ENCODE data around the gene BRMS1. TPM values are rescaled to one million over a fixed set of nuclear protein-coding genes. Genes with fewer than 3 reads are reported as not detected.
"Not testable (repeated sequence)": the region's sequence is repeated elsewhere in the genome, so short reads cannot be mapped to it uniquely, and the experiment has no call there.

Gene BRMS1
- total RNA-seq, 1 experiment from 2014 or later, result 80.5 TPM

DNA sequence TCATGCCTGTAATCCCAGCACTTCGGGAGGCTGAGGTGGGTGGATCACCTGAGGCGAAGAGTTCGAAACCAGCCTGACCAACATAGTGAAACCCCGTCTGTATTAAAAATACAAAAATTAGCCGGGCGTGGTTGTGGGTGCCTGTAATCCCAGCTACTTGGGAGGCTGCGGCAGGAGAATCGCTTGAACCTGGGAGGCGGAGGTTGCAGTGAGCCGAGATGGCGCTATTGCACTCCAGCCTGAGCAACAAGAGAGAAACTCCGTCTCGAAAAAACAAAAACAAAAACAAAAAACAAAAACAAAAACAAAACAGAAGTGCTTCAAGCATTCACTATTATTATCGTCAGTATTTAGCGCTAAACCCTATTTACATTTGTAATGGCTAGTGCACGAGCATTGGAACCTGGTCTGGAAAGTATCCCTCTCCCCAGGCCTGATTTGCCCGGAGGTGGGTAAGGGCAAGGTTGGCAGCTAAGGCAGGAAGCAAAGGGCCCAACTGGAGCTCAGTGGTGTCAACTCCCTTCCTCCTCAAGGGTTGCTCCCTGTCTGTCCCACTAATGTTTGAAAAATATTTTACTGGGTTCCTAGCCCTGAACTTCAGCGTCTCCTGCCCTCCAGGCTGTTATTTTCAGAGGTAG is 34.0 kb downstream of the BRMS1 start:
- H3K27ac ChIP-seq (ENCODE audit: low read length); H3K4me3 ChIP-seq (ENCODE audit: low read depth in 2 of 2, low read length in 2 of 2); in situ Hi-C loops (cut with HindIII; ENCODE audit: low pct_unique_long_range_greater_than_20kb, low sequenced_read_pairs); H3K4me1 ChIP-seq (ENCODE audit: control insufficient read depth, insufficient read depth, low read length); DNase-seq (ENCODE audit: low read depth, low spot score); H3K36me3 ChIP-seq (ENCODE audit: control insufficient read depth, insufficient read depth, low read length); ATAC-seq; H3K9me3 ChIP-seq (ENCODE audit: control insufficient read depth, insufficient read depth, low read depth, low read length); H3K27me3 ChIP-seq (ENCODE audit: control insufficient read depth, insufficient read depth, low read length); BruUV-seq (replicated peaks); intact Hi-C loops (cut with micrococcal nuclease; ENCODE audit: unreplicated experiment): not testable (repeated sequence)
- CTCF ChIA-PET, result interaction anchor here (0.6 to 2.1 kb wide), 11 partner anchors 10 to 150 kb away, joined by 3 to 17 read pairs (median 5); partner anchors contain the start of genes B4GAT1, MRPL11, RIN1 and YIF1A
- POLR2A ChIA-PET, result interaction anchor here (1.6 kb wide), 1 partner anchor 35 kb away, joined by 6 read pairs; no protein-coding TSS in a partner anchor

- Histone ChIP-seq H3K27ac (ENCODE audit: low read length) (no peak overlapping the region), H3K4me1 (ENCODE audit: control insufficient read depth, insufficient read depth, low read length) (peaks cover 6% of the 10 kb centered on the region), H3K4me3 (ENCODE audit: low read depth in 2 of 2, low read length in 2 of 2) (no peak overlapping the region), H3K27me3 (ENCODE audit: control insufficient read depth, insufficient read depth, low read length) (no peaks in the 10 kb centered on the region), H3K36me3 (ENCODE audit: control insufficient read depth, insufficient read depth, low read length) (no peaks in the 10 kb centered on the region), H3K9me3 (ENCODE audit: control insufficient read depth, insufficient read depth, low read depth, low read length) (no peaks in the 10 kb centered on the region)
- ATAC-seq (no peak), DNase-seq (ENCODE audit: low read depth, low spot score) (no peak)
- CTCF ChIA-PET, result interaction anchor here (1.2 kb wide), 1 partner anchor 18 kb away, joined by 5 read pairs; no protein-coding TSS in a partner anchor
- POLR2A ChIA-PET, result no interaction called here
- intact Hi-C loops (cut with micrococcal nuclease; ENCODE audit: unreplicated experiment), result no loop called here
- BruUV-seq (replicated peaks), result no TSS peak
- TF ChIP-seq POLR2AphosphoS5 (IDR thresholded peaks at IDR 0.05; ENCODE audit: low read depth, low read length), result no peak
- TF ChIP-seq TCF7L2 (IDR thresholded peaks at IDR 0.05; ENCODE audit: low read depth, low read length), result no peak
- TF ChIP-seq, protein P1, sequence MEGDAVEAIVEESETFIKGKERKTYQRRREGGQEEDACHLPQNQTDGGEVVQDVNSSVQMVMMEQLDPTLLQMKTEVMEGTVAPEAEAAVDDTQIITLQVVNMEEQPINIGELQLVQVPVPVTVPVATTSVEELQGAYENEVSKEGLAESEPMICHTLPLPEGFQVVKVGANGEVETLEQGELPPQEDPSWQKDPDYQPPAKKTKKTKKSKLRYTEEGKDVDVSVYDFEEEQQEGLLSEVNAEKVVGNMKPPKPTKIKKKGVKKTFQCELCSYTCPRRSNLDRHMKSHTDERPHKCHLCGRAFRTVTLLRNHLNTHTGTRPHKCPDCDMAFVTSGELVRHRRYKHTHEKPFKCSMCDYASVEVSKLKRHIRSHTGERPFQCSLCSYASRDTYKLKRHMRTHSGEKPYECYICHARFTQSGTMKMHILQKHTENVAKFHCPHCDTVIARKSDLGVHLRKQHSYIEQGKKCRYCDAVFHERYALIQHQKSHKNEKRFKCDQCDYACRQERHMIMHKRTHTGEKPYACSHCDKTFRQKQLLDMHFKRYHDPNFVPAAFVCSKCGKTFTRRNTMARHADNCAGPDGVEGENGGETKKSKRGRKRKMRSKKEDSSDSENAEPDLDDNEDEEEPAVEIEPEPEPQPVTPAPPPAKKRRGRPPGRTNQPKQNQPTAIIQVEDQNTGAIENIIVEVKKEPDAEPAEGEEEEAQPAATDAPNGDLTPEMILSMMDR (IDR thresholded peaks at IDR 0.05), result no peak
- no peak for TF ChIP-seq SIN3A (IDR thresholded peaks at IDR 0.05; ENCODE audit: borderline replicate concordance, insufficient read depth, low read depth, low read length)
- no peak for TF ChIP-seq REST (IDR thresholded peaks at IDR 0.05; ENCODE audit: insufficient read depth in 1 of 2, low read depth in 2 of 2, low read length in 1 of 2)
- in situ Hi-C loops (cut with HindIII; ENCODE audit: low pct_unique_long_range_greater_than_20kb, low sequenced_read_pairs), result no loop called here
Measured at GRCh38 chr11:66310324-66310723, 34.6 kb downstream of the BRMS1 start.

DNA sequence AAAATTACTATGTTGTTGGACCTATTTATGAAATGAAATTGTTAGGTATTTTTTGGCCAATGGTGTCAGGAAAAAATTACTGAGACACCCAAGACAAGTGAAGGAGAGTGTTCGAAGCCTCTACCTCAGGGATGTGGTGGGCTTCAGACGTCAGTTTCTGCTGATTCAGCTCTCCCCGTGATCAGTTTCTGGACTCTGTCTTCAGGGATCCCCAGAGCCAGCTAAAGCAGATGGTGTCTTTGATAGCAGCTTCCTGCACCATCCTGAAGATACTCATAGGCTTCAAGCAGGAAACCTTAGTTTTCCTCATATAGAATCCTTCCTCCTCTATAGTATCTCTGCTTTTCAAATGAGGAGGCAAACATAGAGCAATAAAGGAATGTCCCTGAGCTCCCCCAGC is 35.4 kb downstream of the BRMS1 start:
- no TSS peak for BruUV-seq (replicated peaks)
- Histone ChIP-seq H3K36me3 (ENCODE audit: control insufficient read depth, insufficient read depth, low read length) (no peaks in the 10 kb centered on the region), H3K4me3 (ENCODE audit: low read depth in 2 of 2, low read length in 2 of 2) (no peak overlapping the region), H3K27ac (ENCODE audit: low read length) (no peak overlapping the region), H3K27me3 (ENCODE audit: control insufficient read depth, insufficient read depth, low read length) (no peaks in the 10 kb centered on the region), H3K9me3 (ENCODE audit: control insufficient read depth, insufficient read depth, low read depth, low read length) (no peaks in the 10 kb centered on the region), H3K4me1 (ENCODE audit: control insufficient read depth, insufficient read depth, low read length) (peaks cover 6% of the 10 kb centered on the region)
- in situ Hi-C loops (cut with HindIII; ENCODE audit: low pct_unique_long_range_greater_than_20kb, low sequenced_read_pairs), result no loop called here
- TF ChIP-seq TCF7L2 (IDR thresholded peaks at IDR 0.05; ENCODE audit: low read depth, low read length), result no peak
- TF ChIP-seq REST (IDR thresholded peaks at IDR 0.05; ENCODE audit: insufficient read depth in 1 of 2, low read depth in 2 of 2, low read length in 1 of 2), result no peak
- TF ChIP-seq SIN3A (IDR thresholded peaks at IDR 0.05; ENCODE audit: borderline replicate concordance, insufficient read depth, low read depth, low read length), result no peak
- no peak for TF ChIP-seq POLR2AphosphoS5 (IDR thresholded peaks at IDR 0.05; ENCODE audit: low read depth, low read length)
- TF ChIP-seq, protein P1 (IDR thresholded peaks at IDR 0.05), result no peak
- intact Hi-C loops (cut with micrococcal nuclease; ENCODE audit: unreplicated experiment), result no loop called here
- ATAC-seq (no peak), DNase-seq (ENCODE audit: low read depth, low spot score) (no peak)
- POLR2A ChIA-PET, result no interaction called here
- CTCF ChIA-PET, result interaction anchor here (1.2 kb wide), 1 partner anchor 19 kb away, joined by 5 read pairs; no protein-coding TSS in a partner anchor
